Measurements from ENCODE around the gene ZBTB20.

ZBTB20 gene

DNA sequence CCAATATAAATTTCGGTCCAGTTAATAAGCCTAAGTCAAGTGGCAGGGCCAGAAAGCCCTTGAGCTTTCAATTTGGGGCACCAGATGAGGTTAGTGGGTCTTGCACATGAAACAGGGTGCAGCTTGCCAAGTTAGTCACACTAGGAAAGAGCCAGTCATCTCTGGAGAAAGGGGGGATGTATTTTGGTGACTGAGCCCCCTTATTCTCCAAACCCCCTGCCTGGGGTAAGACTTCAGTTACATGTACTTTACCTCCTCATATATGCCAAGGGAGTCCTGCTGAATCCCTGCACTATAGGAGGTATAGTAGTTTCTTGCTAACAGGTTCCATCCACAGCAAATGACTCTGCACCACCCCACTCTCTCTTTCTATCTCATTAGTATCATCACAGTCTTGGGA lies 790.6 kb downstream of the ZBTB20 start:
- no peak overlapping the region for H3K4me3 ChIP-seq (ENCODE audit: extremely low read depth, insufficient read depth, low read length, poor library complexity, severe bottlenecking)
- no peaks in the 10 kb centered on the region for H3K9me3 ChIP-seq (ENCODE audit: control insufficient read depth, low read length)
- no peaks in the 10 kb centered on the region for H3K4me1 ChIP-seq (ENCODE audit: control insufficient read depth, insufficient read depth, low read length, poor library complexity, severe bottlenecking)
- WGBS, 2 experiments (ENCODE audit: insufficient coverage in 2 of 2), result 33 to 50% methylated on average over 1 of the region's 1 CpG
- H3K27ac ChIP-seq (ENCODE audit: low read depth, low read length, severe bottlenecking), result no peak overlapping the region
- H3K36me3 ChIP-seq (ENCODE audit: control insufficient read depth, insufficient read depth, low read length), result no peaks in the 10 kb centered on the region

GRCh38 chr3:114356066-114356465 lies 791.0 kb downstream of the ZBTB20 start:
- WGBS, 2 experiments (ENCODE audit: insufficient coverage in 2 of 2), result 15 to 16% methylated on average over 4 of the region's 4 CpGs
- H3K27ac ChIP-seq (ENCODE audit: low read depth, low read length, severe bottlenecking), result no peak overlapping the region
- no peaks in the 10 kb centered on the region for H3K4me1 ChIP-seq (ENCODE audit: control insufficient read depth, insufficient read depth, low read length, poor library complexity, severe bottlenecking)
- no peaks in the 10 kb centered on the region for H3K9me3 ChIP-seq (ENCODE audit: control insufficient read depth, low read length)
- no peaks in the 10 kb centered on the region for H3K36me3 ChIP-seq (ENCODE audit: control insufficient read depth, insufficient read depth, low read length)
- H3K4me3 ChIP-seq (ENCODE audit: extremely low read depth, insufficient read depth, low read length, poor library complexity, severe bottlenecking), result no peak overlapping the region

GRCh38 chr3:114355653-114356052 lies 791.4 kb downstream of the ZBTB20 start:
- no peak overlapping the region for H3K4me3 ChIP-seq (ENCODE audit: extremely low read depth, insufficient read depth, low read length, poor library complexity, severe bottlenecking)
- no peak overlapping the region for H3K27ac ChIP-seq (ENCODE audit: low read depth, low read length, severe bottlenecking)
- H3K36me3 ChIP-seq (ENCODE audit: control insufficient read depth, insufficient read depth, low read length), result no peaks in the 10 kb centered on the region
- no peaks in the 10 kb centered on the region for H3K4me1 ChIP-seq (ENCODE audit: control insufficient read depth, insufficient read depth, low read length, poor library complexity, severe bottlenecking)
- no peaks in the 10 kb centered on the region for H3K9me3 ChIP-seq (ENCODE audit: control insufficient read depth, low read length)

DNA sequence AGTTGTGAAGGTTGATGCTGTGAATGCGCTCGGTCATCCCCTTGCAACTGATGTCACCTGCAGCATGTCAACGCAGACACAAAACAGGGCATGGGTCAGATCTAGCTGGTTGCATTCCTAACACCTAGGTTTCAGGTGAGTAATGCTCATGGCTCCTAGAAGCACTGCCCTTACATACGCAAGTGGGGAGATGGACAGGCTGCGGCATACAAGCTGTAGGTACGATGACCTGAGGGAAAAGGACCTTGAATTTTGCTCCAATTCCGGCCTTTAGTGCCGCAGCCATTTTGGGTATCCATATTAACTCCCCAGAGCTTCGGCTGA lies 795.3 kb downstream of the ZBTB20 start:
- Histone ChIP-seq H3K36me3 (ENCODE audit: control insufficient read depth, insufficient read depth, low read length) (no peaks in the 10 kb centered on the region), H3K4me1 (ENCODE audit: control insufficient read depth, insufficient read depth, low read length, poor library complexity, severe bottlenecking) (no peaks in the 10 kb centered on the region), H3K27ac (ENCODE audit: low read depth, low read length, severe bottlenecking) (no peak overlapping the region), H3K9me3 (ENCODE audit: control insufficient read depth, low read length) (no peaks in the 10 kb centered on the region), H3K4me3 (ENCODE audit: extremely low read depth, insufficient read depth, low read length, poor library complexity, severe bottlenecking) (no peak overlapping the region)
- WGBS, 2 experiments (ENCODE audit: insufficient coverage in 2 of 2), result 93% methylated on average over 8 to 9 of the region's 9 CpGs

DNA sequence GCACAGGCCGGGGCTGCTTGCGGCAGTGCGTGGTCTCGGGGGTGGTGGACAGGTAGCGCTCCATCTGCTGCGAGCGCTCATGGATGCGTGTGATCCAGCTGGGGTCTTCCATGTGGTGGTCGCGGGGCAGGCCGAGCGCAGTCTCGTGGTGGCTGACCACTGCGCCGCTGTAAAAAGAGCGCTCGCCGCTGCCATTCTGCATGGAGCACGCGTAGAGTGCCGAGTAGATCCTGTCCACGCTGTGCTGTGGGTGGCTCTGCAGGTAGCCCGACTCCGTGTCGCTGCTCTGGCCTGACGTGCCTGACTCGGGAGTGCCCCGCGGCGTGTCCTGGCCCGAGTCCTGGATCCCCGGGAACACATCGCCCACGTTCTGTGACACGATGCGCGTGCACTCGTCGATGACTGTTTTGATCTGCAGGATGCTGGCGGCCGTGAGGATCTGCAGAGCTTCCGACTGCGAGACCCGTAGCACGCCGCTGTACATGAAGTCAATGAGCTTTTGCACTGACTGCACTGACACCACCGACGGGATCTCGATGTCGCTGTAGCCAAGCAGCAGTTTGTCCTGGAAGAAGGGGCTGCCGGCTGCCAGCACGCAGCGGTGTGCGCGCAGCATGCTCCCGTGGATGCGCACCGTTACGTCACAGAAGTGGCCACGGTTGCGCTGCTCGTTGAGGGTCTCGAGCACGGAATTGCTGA lies 795.8 kb downstream of the ZBTB20 start:
- H3K36me3 ChIP-seq (ENCODE audit: control insufficient read depth, insufficient read depth, low read length), result no peaks in the 10 kb centered on the region
- 95 to 97% methylated on average over 63 of the region's 64 CpGs for WGBS, 2 experiments (ENCODE audit: insufficient coverage in 2 of 2)
- no peak overlapping the region for H3K27ac ChIP-seq (ENCODE audit: low read depth, low read length, severe bottlenecking)
- no peaks in the 10 kb centered on the region for H3K9me3 ChIP-seq (ENCODE audit: control insufficient read depth, low read length)
- H3K4me3 ChIP-seq (ENCODE audit: extremely low read depth, insufficient read depth, low read length, poor library complexity, severe bottlenecking), result no peak overlapping the region
- H3K4me1 ChIP-seq (ENCODE audit: control insufficient read depth, insufficient read depth, low read length, poor library complexity, severe bottlenecking), result no peaks in the 10 kb centered on the region

DNA sequence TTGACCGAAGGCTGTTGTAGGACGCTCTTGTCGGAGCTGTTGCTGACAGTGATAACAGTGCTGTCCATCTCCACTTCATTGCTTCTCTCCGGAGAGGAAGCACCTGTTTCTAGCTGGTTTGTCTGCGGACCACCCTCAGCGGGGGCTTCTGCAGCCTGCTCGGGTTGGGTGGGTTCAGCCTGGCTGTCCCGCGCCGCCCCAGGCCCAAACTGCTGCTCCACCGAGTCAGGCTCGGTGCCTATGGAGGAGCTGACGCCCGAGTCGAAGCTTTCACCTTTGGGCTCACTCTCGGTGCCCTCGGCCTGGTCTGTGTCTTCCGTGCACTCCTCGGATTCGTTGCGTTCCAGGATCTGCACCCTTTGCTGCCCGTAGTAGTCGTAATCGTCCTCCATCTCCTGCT lies 796.4 kb downstream of the ZBTB20 start:
- no peak overlapping the region for H3K4me3 ChIP-seq (ENCODE audit: extremely low read depth, insufficient read depth, low read length, poor library complexity, severe bottlenecking)
- H3K9me3 ChIP-seq (ENCODE audit: control insufficient read depth, low read length), result no peaks in the 10 kb centered on the region
- H3K4me1 ChIP-seq (ENCODE audit: control insufficient read depth, insufficient read depth, low read length, poor library complexity, severe bottlenecking), result no peaks in the 10 kb centered on the region
- no peaks in the 10 kb centered on the region for H3K36me3 ChIP-seq (ENCODE audit: control insufficient read depth, insufficient read depth, low read length)
- H3K27ac ChIP-seq (ENCODE audit: low read depth, low read length, severe bottlenecking), result no peak overlapping the region
- 97% methylated on average over 15 to 24 of the region's 24 CpGs for WGBS, 2 experiments (ENCODE audit: insufficient coverage in 2 of 2)

GRCh38 chr3:114350271-114350670 lies 796.8 kb downstream of the ZBTB20 start:
- no peaks in the 10 kb centered on the region for H3K36me3 ChIP-seq (ENCODE audit: control insufficient read depth, insufficient read depth, low read length)
- 97% methylated on average over 9 to 12 of the region's 12 CpGs for WGBS, 2 experiments (ENCODE audit: insufficient coverage in 2 of 2)
- no peaks in the 10 kb centered on the region for H3K4me1 ChIP-seq (ENCODE audit: control insufficient read depth, insufficient read depth, low read length, poor library complexity, severe bottlenecking)
- H3K27ac ChIP-seq (ENCODE audit: low read depth, low read length, severe bottlenecking), result no peak overlapping the region
- no peak overlapping the region for H3K4me3 ChIP-seq (ENCODE audit: extremely low read depth, insufficient read depth, low read length, poor library complexity, severe bottlenecking)
- no peaks in the 10 kb centered on the region for H3K9me3 ChIP-seq (ENCODE audit: control insufficient read depth, low read length)

DNA sequence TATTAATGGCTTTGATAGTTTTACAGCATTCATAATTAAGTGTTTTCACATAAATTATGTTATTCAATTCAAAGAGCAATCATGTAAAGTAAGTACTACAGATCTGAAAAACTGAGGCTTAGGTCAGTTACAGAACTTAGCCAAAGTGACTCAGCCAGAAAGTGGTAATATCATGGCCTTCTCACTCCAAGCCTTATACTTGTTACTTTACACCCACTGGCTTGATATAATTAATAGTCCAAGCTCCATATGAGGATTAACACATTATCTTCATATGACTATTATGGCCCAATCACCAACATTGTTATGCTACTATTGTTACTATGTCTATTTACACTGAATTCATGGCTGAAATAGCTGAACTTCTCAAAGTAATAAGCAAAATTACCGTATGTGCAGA lies 802.6 kb downstream of the ZBTB20 start:
- Histone ChIP-seq H3K4me1 (ENCODE audit: control insufficient read depth, insufficient read depth, low read length, poor library complexity, severe bottlenecking) (no peaks in the 10 kb centered on the region), H3K36me3 (ENCODE audit: control insufficient read depth, insufficient read depth, low read length) (no peaks in the 10 kb centered on the region), H3K4me3 (ENCODE audit: extremely low read depth, insufficient read depth, low read length, poor library complexity, severe bottlenecking) (no peak overlapping the region), H3K27ac (ENCODE audit: low read depth, low read length, severe bottlenecking) (no peak overlapping the region), H3K9me3 (ENCODE audit: control insufficient read depth, low read length) (no peaks in the 10 kb centered on the region)
- 100% methylated on average over 1 of the region's 1 CpG; no CpG with 5 or more reads in 1 of the 2 experiments for WGBS, 2 experiments (ENCODE audit: insufficient coverage in 2 of 2)

DNA sequence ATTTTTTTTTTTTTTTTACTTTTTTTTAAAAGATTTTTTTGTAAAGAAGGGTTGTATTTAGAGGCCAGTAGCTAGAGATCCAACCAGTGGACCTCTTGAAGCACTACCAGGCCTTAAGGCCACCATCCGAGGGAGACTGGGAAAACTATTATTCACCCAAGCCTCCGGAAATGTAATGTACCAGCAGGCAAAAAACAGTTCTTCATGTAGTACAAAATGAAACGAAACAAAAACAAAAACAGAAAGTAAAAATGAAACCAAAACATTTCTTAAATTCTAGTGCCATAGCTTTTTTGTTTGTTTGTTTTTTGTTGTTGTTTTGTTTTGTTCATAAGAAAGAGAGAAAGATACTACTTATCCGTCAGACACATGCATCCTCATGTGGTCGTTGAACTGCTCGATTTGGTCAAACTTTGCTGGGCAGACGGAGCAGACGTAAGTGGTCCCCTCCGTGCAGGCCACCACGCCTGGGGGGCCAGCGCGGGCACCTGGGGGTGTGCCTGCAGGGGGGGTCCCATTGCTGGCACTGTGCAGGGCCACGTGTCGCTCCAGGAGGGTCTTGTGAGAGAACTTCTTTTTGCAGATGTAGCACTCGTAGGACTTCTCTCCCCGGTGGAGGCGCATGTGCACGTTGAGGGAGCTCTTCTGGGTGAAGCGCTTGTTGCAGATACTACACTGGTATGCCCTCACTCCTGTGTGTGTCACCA lies 808.3 kb downstream of the ZBTB20 start:
- H3K4me3 ChIP-seq (ENCODE audit: extremely low read depth, insufficient read depth, low read length, poor library complexity, severe bottlenecking), result no peak overlapping the region
- peaks cover 7% of the 10 kb centered on the region for H3K36me3 ChIP-seq (ENCODE audit: control insufficient read depth, insufficient read depth, low read length)
- no peak overlapping the region for H3K27ac ChIP-seq (ENCODE audit: low read depth, low read length, severe bottlenecking)
- WGBS, 2 experiments (ENCODE audit: insufficient coverage in 2 of 2), result 92 to 96% methylated on average over 13 to 18 of the region's 19 CpGs
- H3K9me3 ChIP-seq (ENCODE audit: control insufficient read depth, low read length), result no peaks in the 10 kb centered on the region
- no peaks in the 10 kb centered on the region for H3K4me1 ChIP-seq (ENCODE audit: control insufficient read depth, insufficient read depth, low read length, poor library complexity, severe bottlenecking)

DNA sequence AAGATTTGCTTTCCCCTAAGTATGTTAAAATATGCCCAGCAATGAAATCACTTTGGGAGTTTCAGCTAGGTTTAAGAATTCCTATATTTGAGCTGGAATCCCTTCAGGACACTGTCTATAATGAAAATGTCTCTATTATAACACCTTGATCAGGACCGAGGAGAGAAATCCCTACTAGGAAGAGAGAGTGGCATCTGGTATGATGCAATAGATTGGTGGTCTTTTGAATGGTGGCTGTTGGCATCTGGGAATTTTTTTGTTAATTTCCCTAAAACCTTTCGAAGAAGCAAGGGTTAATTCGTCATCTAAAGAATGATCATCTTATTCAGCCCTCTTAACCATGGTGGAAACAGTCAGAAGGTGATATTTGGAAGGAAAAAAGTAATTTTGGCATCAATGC lies 810.2 kb downstream of the ZBTB20 start:
- no CpG with 5 or more reads among the region's 3 CpGs for WGBS, 2 experiments (ENCODE audit: insufficient coverage in 2 of 2)
- Histone ChIP-seq H3K36me3 (ENCODE audit: control insufficient read depth, insufficient read depth, low read length) (peaks cover 7% of the 10 kb centered on the region), H3K9me3 (ENCODE audit: control insufficient read depth, low read length) (no peaks in the 10 kb centered on the region), H3K4me1 (ENCODE audit: control insufficient read depth, insufficient read depth, low read length, poor library complexity, severe bottlenecking) (no peaks in the 10 kb centered on the region), H3K4me3 (ENCODE audit: extremely low read depth, insufficient read depth, low read length, poor library complexity, severe bottlenecking) (no peak overlapping the region), H3K27ac (ENCODE audit: low read depth, low read length, severe bottlenecking) (no peak overlapping the region)

DNA sequence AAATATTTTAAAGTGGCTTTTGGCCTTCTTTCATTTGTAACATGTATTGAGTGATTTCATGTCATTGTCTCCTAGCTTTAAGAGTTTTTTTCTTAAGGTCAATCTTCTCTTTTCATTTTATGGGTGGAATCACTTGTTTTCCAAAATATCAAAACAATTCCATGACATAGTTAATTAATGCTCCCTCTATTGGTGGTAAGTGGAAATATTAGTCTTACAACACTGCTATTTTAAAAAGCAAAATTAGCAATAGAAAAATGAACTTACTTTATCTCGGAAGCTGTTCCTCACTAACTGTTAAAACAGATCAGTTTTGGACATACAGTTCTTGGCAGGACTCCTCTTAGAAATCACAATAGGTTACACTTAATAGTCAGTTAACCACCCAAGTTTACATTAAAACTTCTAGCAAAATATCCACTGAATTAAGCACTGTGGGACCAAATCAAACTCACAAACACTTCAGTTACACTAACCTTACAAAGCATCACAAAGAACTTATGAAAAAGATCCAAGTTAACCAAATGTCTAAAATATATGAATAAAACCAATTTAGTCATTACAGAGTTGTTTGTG lies 810.9 kb downstream of the ZBTB20 start:
- H3K4me3 ChIP-seq (ENCODE audit: extremely low read depth, insufficient read depth, low read length, poor library complexity, severe bottlenecking), result no peak overlapping the region
- 100% methylated on average over 1 of the region's 1 CpG; no CpG with 5 or more reads in 1 of the 2 experiments for WGBS, 2 experiments (ENCODE audit: insufficient coverage in 2 of 2)
- H3K4me1 ChIP-seq (ENCODE audit: control insufficient read depth, insufficient read depth, low read length, poor library complexity, severe bottlenecking), result no peaks in the 10 kb centered on the region
- H3K9me3 ChIP-seq (ENCODE audit: control insufficient read depth, low read length), result no peaks in the 10 kb centered on the region
- peaks cover 7% of the 10 kb centered on the region for H3K36me3 ChIP-seq (ENCODE audit: control insufficient read depth, insufficient read depth, low read length)
- H3K27ac ChIP-seq (ENCODE audit: low read depth, low read length, severe bottlenecking), result no peak overlapping the region
